Stimulated activated CD4-positive, alpha-beta T cell treated with anti-CD3 and anti-CD28 coated beads, Interleukin-1b, Interleukin-23, amount 100 ng/mL, for 1 hour (primary cell): ENCODE measurements around the gene TMEM170B.

Experiments used
- DNase-seq, 2 donors: peaks; one replicate each; pipeline ENCODE4 v3.0.0-alpha.2; 2020; ENCODE audit warnings: low read depth in 2 of 2

The TMEM170B gene

GRCh38 chr6:11586117-11586516 is 48.6 kb downstream of the TMEM170B start:
- DNase-seq = no peak

- no peak for DNase-seq
Measured at GRCh38 chr6:11586536-11586935, 49.0 kb downstream of the TMEM170B start.

- no peak for DNase-seq
Measured at GRCh38 chr6:11589261-11589660, 51.7 kb downstream of the TMEM170B start.

- no peak for DNase-seq
Measured at GRCh38 chr6:11592294-11592906, 54.9 kb downstream of the TMEM170B start.

GRCh38 chr6:11593096-11593495 is 55.5 kb downstream of the TMEM170B start:
- DNase-seq = no peak

GRCh38 chr6:11595903-11596302 is 58.4 kb downstream of the TMEM170B start:
- DNase-seq = no peak

- DNase-seq = no peak
Measured at GRCh38 chr6:11596640-11597237, 59.2 kb downstream of the TMEM170B start.

- no peak for DNase-seq
Measured at GRCh38 chr6:11598687-11599086, 61.1 kb downstream of the TMEM170B start.

- DNase-seq = no peak
Measured at GRCh38 chr6:11600251-11600650, 62.7 kb downstream of the TMEM170B start.

GRCh38 chr6:11601776-11602605 is 64.4 kb downstream of the TMEM170B start:
- no peak for DNase-seq

- DNase-seq = no peak
Measured at GRCh38 chr6:11604215-11604614, 66.7 kb downstream of the TMEM170B start.

GRCh38 chr6:11604836-11605506 is 67.4 kb downstream of the TMEM170B start:
- DNase-seq = no peak

- no peak for DNase-seq
Measured at GRCh38 chr6:11605507-11605905, 68.0 kb downstream of the TMEM170B start.

- no peak for DNase-seq
Measured at GRCh38 chr6:11606332-11606731, 68.8 kb downstream of the TMEM170B start.

- no peak for DNase-seq
Measured at GRCh38 chr6:11607383-11607782, 69.8 kb downstream of the TMEM170B start.

GRCh38 chr6:11608600-11609323 is 71.2 kb downstream of the TMEM170B start:
- DNase-seq = no peak

GRCh38 chr6:11609324-11610071 is 71.9 kb downstream of the TMEM170B start:
- no peak for DNase-seq

GRCh38 chr6:11613336-11613735 is 75.8 kb downstream of the TMEM170B start:
- DNase-seq = no peak

- DNase-seq = no peak
Measured at GRCh38 chr6:11613858-11614257, 76.3 kb downstream of the TMEM170B start.

GRCh38 chr6:11614534-11615213 is 77.1 kb downstream of the TMEM170B start:
- DNase-seq = no peak
